Tibial artery (tissue), 4 donors: ENCODE results near the gene GSG1L2.

Experiments
- DNase-seq, 2 donors: peaks; one replicate each; pipeline ENCODE4 v3.0.0-alpha.2; 2019
- H3K27ac ChIP-seq, 2 donors: fragments of 200-600 bp; sonication (generic) in 1 of 2; 1 replicate in 1 of 2; 2 replicates in 1 of 2; pipeline ENCODE4 v1.5.1; 2018 to 2019; ENCODE audit warnings: mild to moderate bottlenecking in 1 of 2
- H3K27me3 ChIP-seq, 2 donors: fragments of 200-600 bp; sonication (generic) in 1 of 2; one replicate each; pipeline versions ENCODE4 v1.5.1 to v1.6.0; 2016 to 2019
- H3K36me3 ChIP-seq, 3 donors: fragments of 200-600 bp; sonication (generic) in 2 of 3; one replicate each; pipeline ENCODE4 v1.5.1; 2016 to 2019; ENCODE audit warnings: mild to moderate bottlenecking in 2 of 3
- H3K4me1 ChIP-seq, 4 donors: fragments of 200-600 bp; sonication (generic) in 2 of 4; 1 replicate in 3 of 4; 2 replicates in 1 of 4; pipeline ENCODE4 v1.5.1; 2016 to 2019
- H3K4me3 ChIP-seq, 2 donors: fragments of 200-600 bp; sonication (generic) in 1 of 2; 1 replicate in 1 of 2; 2 replicates in 1 of 2; pipeline ENCODE4 v1.5.1; 2018 to 2019; ENCODE audit warnings: mild to moderate bottlenecking in 2 of 2
- H3K9me3 ChIP-seq, 3 donors: fragments of 200-600 bp; sonication (generic) in 1 of 3; one replicate each; pipeline ENCODE4 v1.5.1; 2016 to 2019
- CTCF ChIP-seq, 2 experiments: fragments of 200-600 bp in 1 of 2; fragments of 450-650 bp in 1 of 2; IDR thresholded peaks; one replicate each; pipeline ENCODE4 v1.5.1; 2017 to 2019; ENCODE audit warnings: antibody characterized with exemption in 2 of 2, mild to moderate bottlenecking in 1 of 2, moderate library complexity in 1 of 2
- intact Hi-C: fragments of 100-400 bp; cut with DNase I; formaldehyde crosslinking; loops from one replicate; pipeline ENCODE4 v1.15.0; 2023; ENCODE audit warnings: low total_unique reads

GSG1L2 gene

GRCh38 chr17:9798008-9798407 is 23.9 kb downstream of the GSG1L2 start:
- no peaks in the 10 kb centered on the region for H3K36me3 ChIP-seq
- no peaks in the 10 kb centered on the region for H3K9me3 ChIP-seq
- intact Hi-C loops, result no loop called here
- TF ChIP-seq CTCF (IDR thresholded peaks at IDR 0.05), result no peak
- no peaks in the 10 kb centered on the region for H3K4me1 ChIP-seq
- peaks cover 0 to 4% of the 10 kb centered on the region in 2 donors for H3K27me3 ChIP-seq
- no peak for DNase-seq
- H3K27ac ChIP-seq, result no peak overlapping the region
- no peak overlapping the region for H3K4me3 ChIP-seq

GRCh38 chr17:9792181-9792840 is 29.6 kb downstream of the GSG1L2 start:
- DNase-seq, result no peak
- H3K36me3 ChIP-seq, result no peaks in the 10 kb centered on the region
- peaks cover 0 to 5% (median 0%) of the 10 kb centered on the region in 4 donors for H3K4me1 ChIP-seq
- no peak for TF ChIP-seq CTCF (IDR thresholded peaks at IDR 0.05)
- no peaks in the 10 kb centered on the region for H3K9me3 ChIP-seq
- H3K4me3 ChIP-seq, result no peak overlapping the region
- intact Hi-C loops, result no loop called here
- H3K27ac ChIP-seq, result no peak overlapping the region
- peaks cover 0 to 2% of the 10 kb centered on the region in 2 donors for H3K27me3 ChIP-seq

GRCh38 chr17:9790889-9791876 is 30.7 kb downstream of the GSG1L2 start, which contains the start of gene DHRS7C:
TSS of gene DHRS7C (minus strand) at chr17:9791592. CDS start at chr17:9791284, 308 bp downstream.
- DNase-seq, result no peak
- no peak within 1 kb of the TSS for H3K4me3 ChIP-seq

GRCh38 chr17:9790316-9790715 is 31.6 kb downstream of the GSG1L2 start:
- Histone ChIP-seq H3K36me3 (no peaks in the 10 kb centered on the region), H3K9me3 (no peaks in the 10 kb centered on the region), H3K4me3 (no peak overlapping the region), H3K27ac (no peak overlapping the region), H3K27me3 (peaks cover 0 to 6% of the 10 kb centered on the region in 2 donors), H3K4me1 (peaks cover 0 to 5% (median 0%) of the 10 kb centered on the region in 4 donors)
- intact Hi-C loops, result no loop called here
- no peak for TF ChIP-seq CTCF (IDR thresholded peaks at IDR 0.05)
- DNase-seq, result no peak

More at GRCh38 chr17:9790889-9791876, 30.7 kb downstream of the GSG1L2 start, which contains the start of gene DHRS7C:
- intact Hi-C loops, result no loop called here
- peaks cover 0 to 6% of the 10 kb centered on the region in 2 donors for H3K27me3 ChIP-seq
- H3K4me1 ChIP-seq, result peaks cover 0 to 5% (median 0%) of the 10 kb centered on the region in 4 donors
- no peaks in the 10 kb centered on the region for H3K36me3 ChIP-seq
- H3K9me3 ChIP-seq, result no peaks in the 10 kb centered on the region
- TF ChIP-seq CTCF (IDR thresholded peaks at IDR 0.05), result no peak
- H3K27ac ChIP-seq, result no peak within 1 kb of the TSS

GRCh38 chr17:9788601-9789000 is 33.3 kb downstream of the GSG1L2 start:
- DNase-seq, result no peak

More at GRCh38 chr17:9788601-9789000, 33.3 kb downstream of the GSG1L2 start:
- Histone ChIP-seq H3K27ac (no peak overlapping the region), H3K9me3 (no peaks in the 10 kb centered on the region), H3K36me3 (no peaks in the 10 kb centered on the region), H3K4me1 (peaks cover 0 to 5% (median 0%) of the 10 kb centered on the region in 4 donors), H3K4me3 (no peak overlapping the region), H3K27me3 (peaks cover 0 to 6% of the 10 kb centered on the region in 2 donors)
- no peak for TF ChIP-seq CTCF (IDR thresholded peaks at IDR 0.05)
- intact Hi-C loops, result no loop called here
